ENCODE results near the gene SETD4. TPM values are rescaled to one million over a fixed set of nuclear protein-coding genes. Genes with fewer than 3 reads are reported as not detected.

The SETD4 gene
- total and polyA plus RNA-seq, 2 of the 8 experiments (the other 6 are each of a cell fraction or from before 2014, with no cell fraction given), result 20.1 to 46.6 TPM

GRCh38 chr21:36028127-36029069 is 31.9 kb downstream of the SETD4 start (continued):
- TF ChIP-seq EP300 (IDR thresholded peaks at IDR 0.05; ENCODE audit: borderline replicate concordance in 1 of 2, low read depth in 2 of 2, low read length in 2 of 2) (no peak), MAX (IDR thresholded peaks at IDR 0.05) (peak; percentile 55; the same call in 1 of the 2 replicates), SIX5 (IDR thresholded peaks at IDR 0.05; ENCODE audit: low read depth, low read length) (no peak), CEBPB (IDR thresholded peaks at IDR 0.05; ENCODE audit: low read depth, low read length) (no peak), KDM5A (IDR thresholded peaks at IDR 0.05; ENCODE audit: low read length) (no peak), SP4 (IDR thresholded peaks at IDR 0.05; ENCODE audit: low read length) (no peak)
